ENCODE data around the gene SULT4A1.

The SULT4A1 gene

DNA sequence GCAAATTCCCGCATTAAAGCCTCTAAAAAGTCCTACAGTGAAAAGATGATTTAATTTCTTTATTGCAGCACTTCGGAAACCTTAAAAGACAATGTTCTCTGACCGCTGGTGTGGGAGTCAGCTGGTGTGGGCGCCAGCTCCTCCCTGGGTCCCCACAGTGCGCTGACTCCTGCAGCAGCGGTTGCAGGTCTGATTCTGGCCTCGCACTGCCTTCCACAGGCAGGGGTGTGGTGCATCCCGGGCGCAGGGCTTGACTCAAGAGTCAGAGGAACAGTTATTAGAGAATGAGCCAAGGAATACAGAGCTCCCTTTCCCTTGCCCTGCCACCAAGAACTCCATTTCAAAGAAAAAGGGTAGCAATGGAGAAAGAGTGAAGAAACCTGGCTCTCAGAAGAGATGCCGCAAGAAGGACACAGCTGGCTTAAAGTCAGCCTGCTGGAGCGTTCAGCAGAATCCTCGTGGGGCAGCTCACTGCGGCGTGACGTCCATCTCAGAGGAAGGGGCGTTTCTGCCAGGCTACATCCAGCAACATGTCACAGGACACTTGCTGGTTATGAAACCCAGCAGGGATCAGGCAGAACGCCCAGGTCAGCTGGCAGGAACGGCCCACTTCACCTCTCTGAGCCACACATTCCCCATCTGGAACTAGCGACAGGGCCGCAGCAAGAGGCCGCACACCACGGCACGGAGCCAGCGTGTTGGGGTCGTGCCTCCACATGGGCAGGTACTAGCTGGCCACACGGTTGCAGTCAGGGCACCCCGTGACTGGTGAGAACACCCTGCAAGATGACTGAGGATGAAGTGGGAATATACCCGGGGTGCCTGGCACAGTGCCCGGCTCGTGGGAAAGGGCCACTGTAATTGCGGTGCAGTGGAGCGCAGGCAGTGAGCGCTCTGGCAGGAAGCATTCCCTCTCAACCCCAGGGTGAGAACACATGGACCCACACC is 32.1 kb downstream of the SULT4A1 start:
- ATAC-seq (ENCODE audit: low read depth) (no peak), DNase-seq (ENCODE audit: low spot score) (no peak)
- Histone ChIP-seq H3K27ac (ENCODE audit: poor library complexity, severe bottlenecking) (no peak overlapping the region), H3K4me3 (ENCODE audit: severe bottlenecking) (no peak overlapping the region), H3K27me3 (ENCODE audit: insufficient read depth, poor library complexity, severe bottlenecking) (no peaks in the 10 kb centered on the region), H3K4me1 (ENCODE audit: insufficient read depth, poor library complexity, severe bottlenecking) (peaks cover 5% of the 10 kb centered on the region), H3K36me3 (ENCODE audit: low read depth) (no peaks in the 10 kb centered on the region), H3K9me3 (ENCODE audit: severe bottlenecking) (no peaks in the 10 kb centered on the region)
- TF ChIP-seq, protein P1, sequence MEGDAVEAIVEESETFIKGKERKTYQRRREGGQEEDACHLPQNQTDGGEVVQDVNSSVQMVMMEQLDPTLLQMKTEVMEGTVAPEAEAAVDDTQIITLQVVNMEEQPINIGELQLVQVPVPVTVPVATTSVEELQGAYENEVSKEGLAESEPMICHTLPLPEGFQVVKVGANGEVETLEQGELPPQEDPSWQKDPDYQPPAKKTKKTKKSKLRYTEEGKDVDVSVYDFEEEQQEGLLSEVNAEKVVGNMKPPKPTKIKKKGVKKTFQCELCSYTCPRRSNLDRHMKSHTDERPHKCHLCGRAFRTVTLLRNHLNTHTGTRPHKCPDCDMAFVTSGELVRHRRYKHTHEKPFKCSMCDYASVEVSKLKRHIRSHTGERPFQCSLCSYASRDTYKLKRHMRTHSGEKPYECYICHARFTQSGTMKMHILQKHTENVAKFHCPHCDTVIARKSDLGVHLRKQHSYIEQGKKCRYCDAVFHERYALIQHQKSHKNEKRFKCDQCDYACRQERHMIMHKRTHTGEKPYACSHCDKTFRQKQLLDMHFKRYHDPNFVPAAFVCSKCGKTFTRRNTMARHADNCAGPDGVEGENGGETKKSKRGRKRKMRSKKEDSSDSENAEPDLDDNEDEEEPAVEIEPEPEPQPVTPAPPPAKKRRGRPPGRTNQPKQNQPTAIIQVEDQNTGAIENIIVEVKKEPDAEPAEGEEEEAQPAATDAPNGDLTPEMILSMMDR (IDR thresholded peaks at IDR 0.05; ENCODE audit: poor library complexity, severe bottlenecking), result no peak

DNA sequence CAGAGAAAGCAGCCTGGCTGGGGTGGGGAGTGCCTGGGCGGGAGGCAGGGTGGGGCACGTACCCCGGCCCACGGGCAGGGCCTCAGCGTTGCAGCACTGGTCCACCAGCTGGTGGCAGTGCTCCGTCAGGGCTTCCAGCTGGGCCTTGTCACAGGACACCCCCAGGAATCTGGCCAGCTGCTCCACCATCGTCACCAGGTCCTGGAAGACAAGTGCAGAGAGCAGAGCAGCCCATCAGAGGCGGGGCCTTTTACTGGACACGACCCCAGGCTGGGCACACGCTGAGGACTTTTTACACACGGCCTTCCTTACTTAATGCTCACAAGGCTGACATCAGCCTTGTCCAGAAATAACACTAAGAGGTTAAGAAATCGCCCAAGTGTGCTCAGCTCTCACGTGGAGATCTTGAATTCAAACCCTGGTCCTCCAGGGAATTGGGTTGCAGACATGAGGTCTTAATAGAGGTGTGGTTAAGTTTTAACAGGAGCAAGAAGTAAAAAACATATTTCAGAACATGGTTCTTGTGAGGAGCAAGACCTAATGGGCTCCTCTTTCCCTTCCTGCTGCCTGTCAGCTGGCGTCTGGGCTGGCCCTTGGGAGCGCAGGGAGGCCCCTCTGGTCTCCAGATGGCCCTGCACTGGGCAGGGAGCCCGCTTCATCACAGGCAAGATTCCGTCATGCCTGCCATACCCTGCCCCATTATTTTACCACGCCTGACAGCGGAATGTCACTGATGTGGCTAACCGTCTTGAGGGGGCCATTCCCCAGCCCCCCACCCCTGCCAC is 33.1 kb downstream of the SULT4A1 start:
- Histone ChIP-seq H3K27me3 (ENCODE audit: insufficient read depth, poor library complexity, severe bottlenecking) (no peaks in the 10 kb centered on the region), H3K4me3 (ENCODE audit: severe bottlenecking) (no peak overlapping the region), H3K4me1 (ENCODE audit: insufficient read depth, poor library complexity, severe bottlenecking) (peaks cover 5% of the 10 kb centered on the region), H3K36me3 (ENCODE audit: low read depth) (no peaks in the 10 kb centered on the region), H3K27ac (ENCODE audit: poor library complexity, severe bottlenecking) (no peak overlapping the region), H3K9me3 (ENCODE audit: severe bottlenecking) (no peaks in the 10 kb centered on the region)
- TF ChIP-seq, protein P1 (IDR thresholded peaks at IDR 0.05; ENCODE audit: poor library complexity, severe bottlenecking), result no peak
- ATAC-seq (ENCODE audit: low read depth), result no peak
- DNase-seq (ENCODE audit: low spot score), result no peak

DNA sequence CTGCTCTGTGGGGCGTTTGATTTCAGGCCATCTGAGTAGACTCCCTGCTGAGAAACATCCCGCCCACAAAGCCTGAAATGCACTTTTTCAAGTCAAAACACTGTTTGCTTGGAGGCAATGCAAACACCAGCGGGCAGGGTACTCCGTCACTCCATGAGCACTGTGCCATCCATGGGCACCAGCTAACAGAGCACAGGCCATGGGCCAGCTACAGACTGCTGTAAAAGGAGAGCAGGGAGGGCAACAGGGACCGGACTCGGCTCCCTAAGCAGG is 33.7 kb downstream of the SULT4A1 start:
- ATAC-seq (ENCODE audit: low read depth) (no peak), DNase-seq (ENCODE audit: low spot score) (no peak)
- peaks cover 5% of the 10 kb centered on the region for H3K4me1 ChIP-seq (ENCODE audit: insufficient read depth, poor library complexity, severe bottlenecking)
- H3K9me3 ChIP-seq (ENCODE audit: severe bottlenecking), result no peaks in the 10 kb centered on the region
- no peak overlapping the region for H3K27ac ChIP-seq (ENCODE audit: poor library complexity, severe bottlenecking)
- H3K4me3 ChIP-seq (ENCODE audit: severe bottlenecking), result no peak overlapping the region
- H3K36me3 ChIP-seq (ENCODE audit: low read depth), result no peaks in the 10 kb centered on the region
- no peaks in the 10 kb centered on the region for H3K27me3 ChIP-seq (ENCODE audit: insufficient read depth, poor library complexity, severe bottlenecking)
- TF ChIP-seq, protein P1 (IDR thresholded peaks at IDR 0.05; ENCODE audit: poor library complexity, severe bottlenecking), result no peak

- no peak overlapping the region for H3K27ac ChIP-seq (ENCODE audit: poor library complexity, severe bottlenecking)
- no peak for ATAC-seq (ENCODE audit: low read depth)
- no peaks in the 10 kb centered on the region for H3K36me3 ChIP-seq (ENCODE audit: low read depth)
- DNase-seq (ENCODE audit: low spot score), result no peak
- peaks cover 5% of the 10 kb centered on the region for H3K4me1 ChIP-seq (ENCODE audit: insufficient read depth, poor library complexity, severe bottlenecking)
- TF ChIP-seq, protein P1 (IDR thresholded peaks at IDR 0.05; ENCODE audit: poor library complexity, severe bottlenecking), result no peak
- H3K9me3 ChIP-seq (ENCODE audit: severe bottlenecking), result no peaks in the 10 kb centered on the region
- H3K27me3 ChIP-seq (ENCODE audit: insufficient read depth, poor library complexity, severe bottlenecking), result no peaks in the 10 kb centered on the region
- no peak overlapping the region for H3K4me3 ChIP-seq (ENCODE audit: severe bottlenecking)
Measured at GRCh38 chr22:43827926-43828724, 34.2 kb downstream of the SULT4A1 start.

Measured in RWPE2 (cell line).